HG02759 (cell line): Measurements from ENCODE around the gene CPT1A.
A peak's percentile ranks its signal among the peaks of the same experiment; 100 is the strongest.
"Not testable (repeated sequence)": the region's sequence is repeated elsewhere in the genome, so short reads cannot be mapped to it uniquely, and the experiment has no call there.

Experiments used
- ATAC-seq: cut with Tn5 transposase; IDR thresholded peaks from one replicate; pipeline ENCODE4 v1.9.1; 2021; ENCODE audit warnings: mild to moderate bottlenecking, moderate library complexity; ENCODE audit not compliant: unreplicated experiment

The CPT1A gene

GRCh38 chr11:68841718-68842426, at the start of gene CPT1A:
TSS of gene CPT1A (minus strand) at chr11:68841916. CDS start at chr11:68815474, 26,442 bp downstream.
- peak; percentile 28 for ATAC-seq

- no peak for ATAC-seq
Observed at GRCh38 chr11:68890490-68891231, 48.9 kb upstream of the CPT1A start.

GRCh38 chr11:68889948-68890446, 48.3 kb upstream of the CPT1A start:
- ATAC-seq = no peak

- ATAC-seq = not testable (repeated sequence)
Observed at GRCh38 chr11:68884827-68885226, 43.1 kb upstream of the CPT1A start.

- ATAC-seq = no peak
Observed at GRCh38 chr11:68882391-68882790, 40.7 kb upstream of the CPT1A start.

- ATAC-seq = no peak
Observed at GRCh38 chr11:68881320-68881719, 39.6 kb upstream of the CPT1A start.

GRCh38 chr11:68880851-68881250, 39.1 kb upstream of the CPT1A start:
- no peak for ATAC-seq

GRCh38 chr11:68878022-68878421, 36.3 kb upstream of the CPT1A start:
- no peak for ATAC-seq

- ATAC-seq = no peak
Observed at GRCh38 chr11:68872216-68873003, 30.7 kb upstream of the CPT1A start.

GRCh38 chr11:68870470-68870869, 28.8 kb upstream of the CPT1A start:
- no peak for ATAC-seq

GRCh38 chr11:68868221-68868835, 26.6 kb upstream of the CPT1A start:
- ATAC-seq = no peak

- no peak for ATAC-seq
Observed at GRCh38 chr11:68867066-68867465, 25.4 kb upstream of the CPT1A start.

- ATAC-seq = no peak
Observed at GRCh38 chr11:68865241-68865640, 23.5 kb upstream of the CPT1A start.

GRCh38 chr11:68863553-68864265, 22.0 kb upstream of the CPT1A start:
- no peak for ATAC-seq

- no peak for ATAC-seq
Observed at GRCh38 chr11:68862421-68862820, 20.7 kb upstream of the CPT1A start.

GRCh38 chr11:68859123-68859522, 17.4 kb upstream of the CPT1A start:
- ATAC-seq = no peak

- no peak for ATAC-seq
Observed at GRCh38 chr11:68857037-68857586, 15.4 kb upstream of the CPT1A start.

- not testable (repeated sequence) for ATAC-seq
Observed at GRCh38 chr11:68856425-68857030, 14.8 kb upstream of the CPT1A start.

- no peak for ATAC-seq
Observed at GRCh38 chr11:68855205-68855981, 13.7 kb upstream of the CPT1A start.
